Activated CD8-positive, alpha-beta T cell treated with anti-CD3 and anti-CD28 coated beads for 36 hours (primary cell): ENCODE results near the gene XRCC3. TPM values are rescaled to one million over a fixed set of nuclear protein-coding genes. Genes with fewer than 3 reads are reported as not detected.

ENCODE experiments used
- ATAC-seq: fragments of 200-7000 bp; cut with Tn5 transposase; one replicate; pipeline ENCODE4 v1.10.0; 2021; ENCODE audit warnings: mild to moderate bottlenecking, moderate library complexity
- CTCF ChIA-PET: fragments of 350-600 bp; sonication (Branson Sonifier 250); formaldehyde crosslinking; loops from one replicate; lab custom pipeline; 2021; ENCODE audit warnings: antibody characterized with exemption; lab: Charles Lee
- POLR2A ChIA-PET: fragments of 350-600 bp; sonication (Branson Sonifier 250); formaldehyde crosslinking; loops from one replicate; lab custom pipeline; 2021; ENCODE audit warnings: antibody characterized with exemption; lab: Charles Lee
- DNase-seq: peaks from one replicate; pipeline ENCODE4 v3.0.0-alpha.2; 2020
- H3K27ac Mint-ChIP-seq: one replicate; pipeline ENCODE4 v1.8.0; 2021; ENCODE audit warnings: mild to moderate bottlenecking, mixed read lengths
- H3K27me3 Mint-ChIP-seq: one replicate; pipeline ENCODE4 v1.8.0; 2021; ENCODE audit warnings: mixed read lengths
- H3K36me3 Mint-ChIP-seq: one replicate; pipeline ENCODE4 v1.8.0; 2021; ENCODE audit warnings: low read depth, mixed read lengths
- H3K4me1 Mint-ChIP-seq: one replicate; pipeline ENCODE4 v1.8.0; 2021; ENCODE audit warnings: low read depth, mixed read lengths
- H3K4me3 Mint-ChIP-seq: one replicate; pipeline ENCODE4 v1.8.0; 2021; ENCODE audit warnings: mild to moderate bottlenecking, moderate library complexity, mixed read lengths
- H3K9me3 Mint-ChIP-seq: one replicate; pipeline ENCODE4 v1.8.0; 2021; ENCODE audit warnings: mixed read lengths
- intact Hi-C: fragments of 100-400 bp; cut with micrococcal nuclease; formaldehyde crosslinking; loops from one replicate; pipeline ENCODE4 v1.10.0; 2022
- total RNA-seq, 2 experiments: library from RNA; stranded (reverse); gene quantifications; one replicate each; pipeline ENCODE4 v1.2.3, GENCODE V29; 2021
- TF ChIP-seq, protein P1 (sequence below): fragments of 200-600 bp; IDR thresholded peaks from one replicate; pipeline ENCODE4 v1.8.0; 2022; ENCODE audit warnings: antibody characterized with exemption, mild to moderate bottlenecking

Gene XRCC3
- total RNA-seq, 2 experiments from 2014 or later, result 47.3 to 55.2 TPM

DNA sequence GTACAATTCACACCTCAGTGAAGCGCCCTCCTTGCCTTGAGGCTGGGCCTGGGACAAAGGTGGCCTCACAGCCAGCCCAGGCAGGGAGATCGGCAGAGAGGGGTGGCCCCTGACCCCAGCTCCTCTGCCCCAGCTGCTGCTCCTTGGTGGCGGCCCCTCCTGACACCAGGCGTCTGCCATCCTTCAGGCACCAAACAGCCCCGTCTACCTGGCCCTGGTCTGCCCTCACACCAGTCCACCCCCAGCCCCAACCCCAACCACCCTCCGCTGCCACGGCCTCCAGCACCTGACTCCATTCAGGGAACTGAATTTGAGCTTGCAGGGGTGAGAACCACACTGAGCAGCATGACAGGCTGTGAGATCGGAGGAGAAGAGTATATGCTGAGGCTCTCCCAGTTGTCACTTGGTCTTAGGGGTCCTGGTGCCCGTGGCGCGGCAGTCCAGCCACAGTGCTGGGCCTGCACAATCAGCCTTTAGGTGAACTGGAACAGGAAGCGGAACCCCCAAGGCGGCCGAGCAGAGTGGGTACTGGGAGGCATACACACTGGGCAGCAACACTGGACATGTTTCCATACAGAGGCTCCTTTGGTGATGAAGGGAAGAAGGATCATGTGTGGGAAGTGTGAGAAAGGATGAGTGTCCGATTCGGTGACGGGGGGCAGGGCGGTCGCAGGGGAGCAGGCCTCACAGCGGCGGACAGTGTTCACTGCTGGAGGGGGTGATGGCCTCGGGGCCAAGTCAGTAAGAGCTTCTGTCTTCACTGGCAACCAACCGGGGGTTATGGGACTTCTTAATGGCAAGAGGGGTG is 19.0 kb upstream of the XRCC3 start:
- Mint-ChIP-seq H3K36me3 (no peaks in the 10 kb centered on the region), H3K27ac (no peak overlapping the region), H3K27me3 (no peaks in the 10 kb centered on the region), H3K4me3 (no peak overlapping the region), H3K9me3 (no peaks in the 10 kb centered on the region), H3K4me1 (no peaks in the 10 kb centered on the region)
- CTCF ChIA-PET, result interaction anchor here (0.6 to 1.9 kb wide), 4 partner anchors 11 to 74 kb away, joined by 3 to 4 read pairs (median 3); no protein-coding TSS in a partner anchor
- DNase-seq (no peak), ATAC-seq (no peak)
- TF ChIP-seq, protein P1, sequence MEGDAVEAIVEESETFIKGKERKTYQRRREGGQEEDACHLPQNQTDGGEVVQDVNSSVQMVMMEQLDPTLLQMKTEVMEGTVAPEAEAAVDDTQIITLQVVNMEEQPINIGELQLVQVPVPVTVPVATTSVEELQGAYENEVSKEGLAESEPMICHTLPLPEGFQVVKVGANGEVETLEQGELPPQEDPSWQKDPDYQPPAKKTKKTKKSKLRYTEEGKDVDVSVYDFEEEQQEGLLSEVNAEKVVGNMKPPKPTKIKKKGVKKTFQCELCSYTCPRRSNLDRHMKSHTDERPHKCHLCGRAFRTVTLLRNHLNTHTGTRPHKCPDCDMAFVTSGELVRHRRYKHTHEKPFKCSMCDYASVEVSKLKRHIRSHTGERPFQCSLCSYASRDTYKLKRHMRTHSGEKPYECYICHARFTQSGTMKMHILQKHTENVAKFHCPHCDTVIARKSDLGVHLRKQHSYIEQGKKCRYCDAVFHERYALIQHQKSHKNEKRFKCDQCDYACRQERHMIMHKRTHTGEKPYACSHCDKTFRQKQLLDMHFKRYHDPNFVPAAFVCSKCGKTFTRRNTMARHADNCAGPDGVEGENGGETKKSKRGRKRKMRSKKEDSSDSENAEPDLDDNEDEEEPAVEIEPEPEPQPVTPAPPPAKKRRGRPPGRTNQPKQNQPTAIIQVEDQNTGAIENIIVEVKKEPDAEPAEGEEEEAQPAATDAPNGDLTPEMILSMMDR, result no peak
- intact Hi-C loops, result no loop called here
- POLR2A ChIA-PET, result interaction anchor here (1.1 to 2.9 kb wide), 2 partner anchors 11 to 12 kb away, joined by 4 to 10 read pairs; no protein-coding TSS in a partner anchor

GRCh38 chr14:103733651-103734050 is 18.4 kb upstream of the XRCC3 start:
- CTCF ChIA-PET, result interaction anchor here (0.7 kb wide), 1 partner anchor 13 kb away, joined by 3 read pairs; no protein-coding TSS in a partner anchor

DNA sequence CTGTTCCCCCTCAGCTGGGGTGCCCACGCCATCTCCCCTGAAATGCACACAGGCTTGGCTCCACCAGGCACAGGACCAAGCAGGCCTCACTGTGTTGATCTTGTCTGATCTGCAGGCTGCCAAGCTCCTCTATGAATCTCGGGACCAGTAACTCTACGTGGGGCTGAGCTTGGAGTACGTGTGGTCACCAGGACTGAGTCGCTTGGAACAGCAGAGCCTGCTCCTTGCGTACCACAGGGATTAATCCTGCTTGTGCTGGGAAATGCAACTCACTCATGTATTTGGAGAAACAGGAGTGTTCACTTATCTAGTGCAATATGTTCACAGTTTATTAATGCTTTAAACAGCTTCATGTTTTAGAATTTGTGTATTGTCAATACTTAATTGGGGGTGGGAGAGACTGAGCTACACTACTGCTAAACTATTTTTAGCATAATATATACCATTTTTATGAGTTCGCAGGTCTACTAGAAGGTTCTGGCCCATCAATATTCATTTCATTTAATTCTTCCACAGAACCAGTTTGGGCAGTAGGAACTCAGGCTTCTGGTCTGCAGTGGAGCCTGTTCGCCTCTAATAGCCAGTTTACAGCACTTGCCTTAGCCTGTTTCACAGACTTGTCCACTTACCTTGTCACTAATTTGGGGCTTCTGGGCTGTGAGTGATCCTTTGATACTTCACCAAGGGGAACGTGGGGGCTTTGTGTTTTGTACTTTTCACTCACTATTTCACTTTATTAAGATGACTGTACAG is 17.8 kb upstream of the XRCC3 start:
- Mint-ChIP-seq H3K27ac (no peak overlapping the region), H3K36me3 (no peaks in the 10 kb centered on the region), H3K4me1 (no peaks in the 10 kb centered on the region), H3K4me3 (no peak overlapping the region), H3K27me3 (no peaks in the 10 kb centered on the region), H3K9me3 (no peaks in the 10 kb centered on the region)
- ChIA-PET POLR2A (interaction anchor here (1.1 to 2.9 kb wide), 2 partner anchors 9 to 13 kb away, joined by 4 to 10 read pairs; no protein-coding TSS in a partner anchor), CTCF (interaction anchor here (0.7 kb wide), 1 partner anchor 12 kb away, joined by 3 read pairs; no protein-coding TSS in a partner anchor)
- TF ChIP-seq, protein P1, result no peak
- DNase-seq (no peak), ATAC-seq (no peak)
- intact Hi-C loops, result no loop called here

More at GRCh38 chr14:103733651-103734050, 18.4 kb upstream of the XRCC3 start:
- Mint-ChIP-seq H3K27ac (no peak overlapping the region), H3K9me3 (no peaks in the 10 kb centered on the region), H3K4me3 (no peak overlapping the region), H3K36me3 (no peaks in the 10 kb centered on the region), H3K4me1 (no peaks in the 10 kb centered on the region), H3K27me3 (no peaks in the 10 kb centered on the region)
- intact Hi-C loops, result no loop called here
- no peak for DNase-seq
- POLR2A ChIA-PET, result interaction anchor here (1.1 to 2.9 kb wide), 2 partner anchors 10 to 13 kb away, joined by 4 to 10 read pairs; no protein-coding TSS in a partner anchor
- TF ChIP-seq, protein P1, result no peak
- no peak for ATAC-seq

GRCh38 chr14:103731916-103732867 is 16.9 kb upstream of the XRCC3 start:
- Mint-ChIP-seq H3K27me3 (no peaks in the 10 kb centered on the region), H3K36me3 (no peaks in the 10 kb centered on the region), H3K27ac (no peak overlapping the region), H3K9me3 (no peaks in the 10 kb centered on the region), H3K4me1 (no peaks in the 10 kb centered on the region), H3K4me3 (no peak overlapping the region)
- ChIA-PET POLR2A (interaction anchor here (2.9 kb wide), 1 partner anchor 14 kb away, joined by 10 read pairs; no protein-coding TSS in a partner anchor), CTCF (no interaction called here)
- DNase-seq, result no peak
- TF ChIP-seq, protein P1, result no peak
- ATAC-seq, result no peak
- intact Hi-C loops, result no loop called here
